ENCODE data around the gene IGFBP7.
"Not testable (repeated sequence)": the region's sequence is repeated elsewhere in the genome, so short reads cannot be mapped to it uniquely, and the experiment has no call there.

The IGFBP7 gene

GRCh38 chr4:57068237-57068981, 41.8 kb downstream of the IGFBP7 start:
- DNase-seq = no peak

GRCh38 chr4:57065730-57066482, 44.3 kb downstream of the IGFBP7 start:
- DNase-seq = no peak

- DNase-seq = no peak
Observed at GRCh38 chr4:57064811-57065711, 45.1 kb downstream of the IGFBP7 start.

- DNase-seq = no peak
Observed at GRCh38 chr4:57064120-57064519, 46.1 kb downstream of the IGFBP7 start.

GRCh38 chr4:57063518-57063917, 46.7 kb downstream of the IGFBP7 start:
- DNase-seq = no peak

GRCh38 chr4:57061395-57061794, 48.8 kb downstream of the IGFBP7 start:
- no peak for DNase-seq

GRCh38 chr4:57060717-57061067, 49.5 kb downstream of the IGFBP7 start:
- not testable (repeated sequence) for DNase-seq

GRCh38 chr4:57059890-57060716, 50.1 kb downstream of the IGFBP7 start:
- no peak for DNase-seq

- DNase-seq = no peak
Observed at GRCh38 chr4:57055886-57056285, 54.3 kb downstream of the IGFBP7 start.

GRCh38 chr4:57053508-57053907, 56.7 kb downstream of the IGFBP7 start:
- no peak for DNase-seq

GRCh38 chr4:57051524-57051923, 58.7 kb downstream of the IGFBP7 start:
- no peak for DNase-seq

GRCh38 chr4:57051095-57051494, 59.1 kb downstream of the IGFBP7 start:
- DNase-seq = no peak

- DNase-seq = no peak
Observed at GRCh38 chr4:57048590-57049304, 61.4 kb downstream of the IGFBP7 start.

- DNase-seq = not testable (repeated sequence)
Observed at GRCh38 chr4:57047046-57047445, 63.1 kb downstream of the IGFBP7 start.

GRCh38 chr4:57044996-57045395, 65.2 kb downstream of the IGFBP7 start:
- DNase-seq = no peak

GRCh38 chr4:57044279-57044678, 65.9 kb downstream of the IGFBP7 start:
- no peak for DNase-seq

GRCh38 chr4:57043347-57044251, 66.6 kb downstream of the IGFBP7 start:
- DNase-seq = no peak

GRCh38 chr4:57042711-57043169, 67.4 kb downstream of the IGFBP7 start:
- DNase-seq = no peak

GRCh38 chr4:57041020-57041419, 69.2 kb downstream of the IGFBP7 start:
- DNase-seq = no peak

- DNase-seq = no peak
Observed at GRCh38 chr4:57040510-57040909, 69.7 kb downstream of the IGFBP7 start.

GRCh38 chr4:57039345-57039744, 70.8 kb downstream of the IGFBP7 start:
- no peak for DNase-seq

Data from SHP77 (cell line).